ENCODE measurements around the gene CHP1. TPM values are rescaled to one million over a fixed set of nuclear protein-coding genes. Genes with fewer than 3 reads are reported as not detected.

The CHP1 gene
- total and polyA plus RNA-seq, 9 of the 15 experiments (the other 6 are each of a cell fraction or from before 2014, with no cell fraction given) = 31.7 to 83.4 (median 67.6) TPM

DNA sequence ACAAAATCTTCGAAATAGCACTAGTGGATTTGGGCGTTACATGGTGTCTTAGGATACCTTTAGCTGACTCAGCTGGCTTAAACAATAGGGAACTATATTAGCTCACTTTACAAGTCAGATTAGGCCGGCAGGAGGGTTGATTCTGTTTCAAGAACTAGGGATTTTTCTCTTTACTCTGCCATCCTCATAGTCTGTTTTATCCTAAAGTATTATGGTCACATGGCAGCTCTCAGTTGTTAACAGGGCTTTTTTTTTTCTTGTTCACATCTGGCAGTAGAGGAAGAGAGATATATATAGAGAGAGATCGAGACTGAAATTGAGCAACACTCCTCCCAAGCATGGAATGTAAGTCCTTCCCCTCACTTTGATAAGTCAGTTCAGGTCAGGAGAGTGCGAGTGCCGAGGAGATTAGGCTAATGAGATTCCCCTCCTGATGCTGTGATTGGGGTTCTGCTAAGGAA lies 32.9 kb downstream of the CHP1 start:
- peak; percentile 49; the same call in 1 of the 2 replicates for TF ChIP-seq ZNF316 (IDR thresholded peaks at IDR 0.05)
- TF ChIP-seq FUS (optimal IDR thresholded peaks at IDR 0.05; ENCODE audit: low read depth, low read length) = no peak
- no peak for TF ChIP-seq RFX1 (IDR thresholded peaks at IDR 0.05)
- TF ChIP-seq L3MBTL2 (IDR thresholded peaks at IDR 0.05) = no peak
- TF ChIP-seq C11orf30 (IDR thresholded peaks at IDR 0.05; ENCODE audit: low read depth) = 0 out of 2 replicates have a peak, but pooled peaks have one; percentile 20
- TF ChIP-seq MAFG (tag; conservative IDR thresholded peaks at IDR 0.05) = 0 out of 2 replicates have a peak, but pooled peaks have one; percentile 8
- no peak overlapping the region for H3K4me2 ChIP-seq (ENCODE audit: insufficient read depth, low read length)
- H3K9ac ChIP-seq (ENCODE audit: insufficient read depth in 1 of 2, low read depth in 2 of 2, low read length in 2 of 2) = no peak overlapping the region
- BruUV-seq (replicated peaks) = no TSS peak
- DNase-seq (ENCODE audit: extremely low read depth in 1 of 4, low spot score in 3 of 4) (no peak), ATAC-seq (no peak), FAIRE-seq (no peak)
- no peaks in the 10 kb centered on the region for H4K20me1 ChIP-seq (replicated peaks; ENCODE audit: control insufficient read depth, insufficient read depth, low read length)
- no peak overlapping the region for H3K27ac ChIP-seq (ENCODE audit: extremely low read depth, low read depth, low read length)
- no peak overlapping the region for H2AFZ ChIP-seq (ENCODE audit: low read depth, low read length)
- 78% methylated on average over 6 of the region's 6 CpGs for WGBS (ENCODE audit: insufficient coverage, low coverage, missing lambda C conversion rate)
- H3K4me3 ChIP-seq = no peak overlapping the region
- in situ Hi-C loops (cut with MboI) = no loop called here
- H3K9me1 ChIP-seq (ENCODE audit: control insufficient read depth, insufficient read depth, low read length) = no peaks in the 10 kb centered on the region
- no peaks in the 10 kb centered on the region for H3K79me2 ChIP-seq (ENCODE audit: control insufficient read depth, insufficient read depth, low read length)
- CTCF ChIA-PET (ENCODE audit: low intra/inter-chr PET ratio) = no interaction called here
- POLR2A ChIA-PET = interaction anchor here (1.3 to 1.7 kb wide), 2 partner anchors 10 to 33 kb away, joined by 4 to 7 read pairs; partner anchors contain the start of gene CHP1
- H3K27me3 ChIP-seq (ENCODE audit: control insufficient read depth in 2 of 2, insufficient read depth in 2 of 2, low read length in 2 of 2) = no peaks in the 10 kb centered on the region
- H3K4me1 ChIP-seq (replicated peaks in 1 of 2; ENCODE audit: control insufficient read depth in 2 of 2, insufficient read depth in 2 of 2, low read length in 2 of 2) = peaks cover 4 to 10% of the 10 kb centered on the region in 2 experiments; a peak in 4 of 5 replicates
- peaks cover 41% of the 10 kb centered on the region for H3K36me3 ChIP-seq (ENCODE audit: control insufficient read depth, insufficient read depth, low read length)
- intact Hi-C loops (cut with micrococcal nuclease) = no loop called here
- no peaks in the 10 kb centered on the region for H3K9me3 ChIP-seq (replicated peaks; ENCODE audit: control insufficient read depth, insufficient read depth, low read depth, low read length)

DNA sequence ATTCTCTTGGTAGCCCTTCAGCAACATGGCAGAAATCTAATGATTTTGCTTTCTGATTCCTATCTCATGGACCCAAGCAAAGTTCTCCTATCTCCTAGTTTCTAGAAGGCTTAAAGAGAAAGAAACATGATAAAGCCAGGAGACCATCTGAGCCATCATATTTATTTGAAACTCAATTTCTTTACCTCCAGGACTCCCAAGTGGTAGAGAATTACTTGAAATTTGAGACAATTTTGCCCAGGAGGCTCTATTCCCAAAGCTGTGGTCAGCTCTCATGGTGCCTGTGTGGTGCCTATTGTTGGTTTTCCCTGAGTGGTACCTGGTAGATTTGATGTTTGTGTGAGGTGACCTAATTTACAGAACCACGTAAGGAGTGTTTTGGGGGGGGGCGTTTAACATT lies 38.8 kb downstream of the CHP1 start:
- ChIA-PET POLR2A (interaction anchor here (2.0 kb wide), 1 partner anchor 14 kb away, joined by 7 read pairs; no protein-coding TSS in a partner anchor), CTCF (ENCODE audit: low intra/inter-chr PET ratio) (no interaction called here)
- Histone ChIP-seq H3K9me1 (ENCODE audit: control insufficient read depth, insufficient read depth, low read length) (no peaks in the 10 kb centered on the region), H2AFZ (ENCODE audit: low read depth, low read length) (no peak overlapping the region), H3K4me3 (no peak overlapping the region), H3K36me3 (ENCODE audit: control insufficient read depth, insufficient read depth, low read length) (peaks cover 39% of the 10 kb centered on the region), H3K27me3 (ENCODE audit: control insufficient read depth in 2 of 2, insufficient read depth in 2 of 2, low read length in 2 of 2) (no peaks in the 10 kb centered on the region), H3K79me2 (ENCODE audit: control insufficient read depth, insufficient read depth, low read length) (no peaks in the 10 kb centered on the region), H3K9me3 (replicated peaks; ENCODE audit: control insufficient read depth, insufficient read depth, low read depth, low read length) (no peaks in the 10 kb centered on the region), H3K4me1 (replicated peaks in 1 of 2; ENCODE audit: control insufficient read depth in 2 of 2, insufficient read depth in 2 of 2, low read length in 2 of 2) (no peaks in the 10 kb centered on the region), H4K20me1 (replicated peaks; ENCODE audit: control insufficient read depth, insufficient read depth, low read length) (no peaks in the 10 kb centered on the region), H3K9ac (ENCODE audit: insufficient read depth in 1 of 2, low read depth in 2 of 2, low read length in 2 of 2) (no peak overlapping the region), H3K4me2 (ENCODE audit: insufficient read depth, low read length) (no peak overlapping the region), H3K27ac (ENCODE audit: extremely low read depth, low read depth, low read length) (no peak overlapping the region)
- no TSS peak for BruUV-seq (replicated peaks)
- DNase-seq (ENCODE audit: extremely low read depth in 1 of 4, low spot score in 3 of 4) = no peak
- in situ Hi-C loops (cut with MboI) (no loop called here), intact Hi-C loops (cut with micrococcal nuclease) (no loop called here)
- WGBS (ENCODE audit: insufficient coverage, low coverage, missing lambda C conversion rate) = 67% methylated on average over 2 of the region's 2 CpGs
- no peak for ATAC-seq
- FAIRE-seq = no peak
- TF ChIP-seq ZNF217 (CRISPR knock-in tag; IDR thresholded peaks at IDR 0.05) (no peak), CEBPB (tag; IDR thresholded peaks at IDR 0.05) (no peak), ZNF384 (IDR thresholded peaks at IDR 0.05; ENCODE audit: low read depth, low read length) (no peak), MYC (IDR thresholded peaks at IDR 0.05; ENCODE audit: low read depth, low read length) (no peak), MYC (CRISPR knock-in tag; IDR thresholded peaks at IDR 0.05; ENCODE audit: borderline replicate concordance, low read depth) (no peak), TAF15 (IDR thresholded peaks at IDR 0.05; ENCODE audit: low read depth, low read length) (no peak), TGIF2 (CRISPR knock-in tag; IDR thresholded peaks at IDR 0.05) (no peak)
- TF ChIP-seq, protein P1, sequence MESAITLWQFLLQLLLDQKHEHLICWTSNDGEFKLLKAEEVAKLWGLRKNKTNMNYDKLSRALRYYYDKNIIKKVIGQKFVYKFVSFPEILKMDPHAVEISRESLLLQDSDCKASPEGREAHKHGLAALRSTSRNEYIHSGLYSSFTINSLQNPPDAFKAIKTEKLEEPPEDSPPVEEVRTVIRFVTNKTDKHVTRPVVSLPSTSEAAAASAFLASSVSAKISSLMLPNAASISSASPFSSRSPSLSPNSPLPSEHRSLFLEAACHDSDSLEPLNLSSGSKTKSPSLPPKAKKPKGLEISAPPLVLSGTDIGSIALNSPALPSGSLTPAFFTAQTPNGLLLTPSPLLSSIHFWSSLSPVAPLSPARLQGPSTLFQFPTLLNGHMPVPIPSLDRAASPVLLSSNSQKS (CRISPR knock-in tag; IDR thresholded peaks at IDR 0.05) = no peak

Measured in K562 (cell line).